ENCODE results near the gene CRYBA4.

DNA sequence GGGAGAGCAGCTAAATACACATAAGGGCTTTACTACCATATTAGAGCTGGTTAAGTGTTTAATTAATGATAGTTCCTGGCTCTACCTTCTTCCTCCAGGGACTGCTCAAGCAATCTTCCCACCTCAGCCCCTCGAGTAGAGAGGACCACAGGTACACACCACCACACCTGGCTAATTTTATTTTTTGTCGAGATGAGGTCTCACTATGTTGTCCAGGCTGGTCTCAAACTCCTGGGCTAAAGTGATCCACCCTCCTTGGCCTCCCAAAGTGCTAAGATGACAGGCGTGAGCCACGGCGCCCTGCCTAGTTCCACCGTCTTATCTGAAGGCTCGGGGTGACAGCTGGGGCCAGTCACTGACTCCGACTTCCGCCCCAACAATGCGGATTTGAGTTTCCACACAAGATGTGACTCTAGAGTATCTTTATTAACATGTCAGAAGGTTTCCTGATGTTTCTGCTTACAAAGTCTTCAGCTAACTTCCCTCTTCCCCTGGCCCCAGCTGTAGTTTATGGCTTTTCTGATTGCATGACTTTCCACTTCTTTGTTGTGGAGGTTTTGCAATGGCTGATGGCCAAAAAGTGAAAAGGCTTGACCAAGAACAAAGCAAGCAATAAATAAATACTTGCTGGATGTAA is 48.6 kb upstream of the CRYBA4 start:
- TF ChIP-seq, protein P1, sequence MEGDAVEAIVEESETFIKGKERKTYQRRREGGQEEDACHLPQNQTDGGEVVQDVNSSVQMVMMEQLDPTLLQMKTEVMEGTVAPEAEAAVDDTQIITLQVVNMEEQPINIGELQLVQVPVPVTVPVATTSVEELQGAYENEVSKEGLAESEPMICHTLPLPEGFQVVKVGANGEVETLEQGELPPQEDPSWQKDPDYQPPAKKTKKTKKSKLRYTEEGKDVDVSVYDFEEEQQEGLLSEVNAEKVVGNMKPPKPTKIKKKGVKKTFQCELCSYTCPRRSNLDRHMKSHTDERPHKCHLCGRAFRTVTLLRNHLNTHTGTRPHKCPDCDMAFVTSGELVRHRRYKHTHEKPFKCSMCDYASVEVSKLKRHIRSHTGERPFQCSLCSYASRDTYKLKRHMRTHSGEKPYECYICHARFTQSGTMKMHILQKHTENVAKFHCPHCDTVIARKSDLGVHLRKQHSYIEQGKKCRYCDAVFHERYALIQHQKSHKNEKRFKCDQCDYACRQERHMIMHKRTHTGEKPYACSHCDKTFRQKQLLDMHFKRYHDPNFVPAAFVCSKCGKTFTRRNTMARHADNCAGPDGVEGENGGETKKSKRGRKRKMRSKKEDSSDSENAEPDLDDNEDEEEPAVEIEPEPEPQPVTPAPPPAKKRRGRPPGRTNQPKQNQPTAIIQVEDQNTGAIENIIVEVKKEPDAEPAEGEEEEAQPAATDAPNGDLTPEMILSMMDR (IDR thresholded peaks at IDR 0.05), result no peak
- no peak for TF ChIP-seq POLR2A (IDR thresholded peaks at IDR 0.05)

All from Peyer's patch (tissue), 4 donors.